ENCODE measurements around the gene CDKN2B-AS1.

GRCh38 chr9:21961569-21961968, 33.0 kb upstream of the CDKN2B-AS1 start:
- TF ChIP-seq CTCF (IDR thresholded peaks at IDR 0.05) (no peak), ETV6 (CRISPR knock-in tag; IDR thresholded peaks at IDR 0.05) (no peak), ZNF138 (CRISPR knock-in tag; conservative IDR thresholded peaks at IDR 0.05) (no peak), MXD4 (CRISPR knock-in tag; IDR thresholded peaks at IDR 0.05; ENCODE audit: borderline replicate concordance) (no peak), MAX (CRISPR knock-in tag; IDR thresholded peaks at IDR 0.05) (no peak), E2F1 (CRISPR knock-in tag; IDR thresholded peaks at IDR 0.05) (no peak), ELF4 (CRISPR knock-in tag; IDR thresholded peaks at IDR 0.05; ENCODE audit: low read depth) (no peak), IRF2 (CRISPR knock-in tag; IDR thresholded peaks at IDR 0.05; ENCODE audit: borderline replicate concordance, low read depth) (no peak), NR1H2 (CRISPR knock-in tag; IDR thresholded peaks at IDR 0.05) (no peak), ATF1 (CRISPR knock-in tag; IDR thresholded peaks at IDR 0.05) (no peak), RORB (CRISPR knock-in tag; IDR thresholded peaks at IDR 0.05) (no peak)
